Stimulated activated CD4-positive, alpha-beta T cell treated with anti-CD3 and anti-CD28 coated beads, TNF-alpha, amount 100 ng/mL, for 48 hours (primary cell): Measurements from ENCODE around the gene SLC2A9.
"Not testable (repeated sequence)": the region's sequence is repeated elsewhere in the genome, so short reads cannot be mapped to it uniquely, and the experiment has no call there.

Experiments used
- DNase-seq, 3 donors: peaks; one replicate each; pipeline ENCODE4 v3.0.0-alpha.2; 2020; ENCODE audit warnings: low read depth in 3 of 3

Gene SLC2A9

GRCh38 chr4:9826551-9826950 lies 194.7 kb downstream of the SLC2A9 start:
- no peak for DNase-seq

GRCh38 chr4:9825049-9825448 lies 196.2 kb downstream of the SLC2A9 start:
- DNase-seq = peak in 1 of 3 donors; percentile 16

GRCh38 chr4:9820343-9820742 lies 201.0 kb downstream of the SLC2A9 start:
- DNase-seq = no peak

- DNase-seq = no peak
These were observed 205.0 kb downstream of the SLC2A9 start for GRCh38 chr4:9816285-9816684.

- no peak for DNase-seq
These were observed 208.6 kb downstream of the SLC2A9 start for GRCh38 chr4:9812501-9813340.

- DNase-seq = no peak
These were observed 209.5 kb downstream of the SLC2A9 start for GRCh38 chr4:9811806-9812205.

- no peak for DNase-seq
These were observed 213.2 kb downstream of the SLC2A9 start for GRCh38 chr4:9808077-9808476.

- no peak for DNase-seq
These were observed 216.4 kb downstream of the SLC2A9 start for GRCh38 chr4:9804918-9805317.

- no peak for DNase-seq
These were observed 220.4 kb downstream of the SLC2A9 start for GRCh38 chr4:9800848-9801247.

- not testable (repeated sequence) for DNase-seq
These were observed 224.7 kb downstream of the SLC2A9 start for GRCh38 chr4:9796641-9797040.

GRCh38 chr4:9792381-9792780 lies 228.9 kb downstream of the SLC2A9 start:
- no peak for DNase-seq

GRCh38 chr4:9785891-9786290 lies 235.4 kb downstream of the SLC2A9 start:
- not testable (repeated sequence) for DNase-seq

GRCh38 chr4:9782136-9782436 lies 239.2 kb downstream of the SLC2A9 start:
- no peak for DNase-seq

- DNase-seq = no peak
These were observed 239.8 kb downstream of the SLC2A9 start, which contains the start of gene DRD5 for GRCh38 chr4:9781343-9782135. DRD5 (plus strand) TSS chr4:9781634; CDS start chr4:9782030, 396 bp downstream.
